BJ (cell line): Measurements from ENCODE around the gene HSBP1L1. TPM values are rescaled to one million over a fixed set of nuclear protein-coding genes. Genes with fewer than 3 reads are reported as not detected.

Experiments
- CTCF ChIA-PET: fragments of 350-600 bp; formaldehyde crosslinking; extraction: SDS; loops from one replicate; lab custom pipeline; 2021; ENCODE audit warnings: antibody characterized with exemption, inconsistent platforms; lab: Yijun Ruan, JAX
- POLR2A ChIA-PET: fragments of 300-600 bp; sonication (Branson Sonifier 250); formaldehyde crosslinking; extraction: SDS; loops from one replicate; lab custom pipeline; 2021; ENCODE audit warnings: antibody characterized with exemption; lab: Charles Lee
- DNase-seq: peaks from one replicate; pipeline ENCODE4 v3.0.0-alpha.2; 2011; ENCODE audit warnings: low read depth
- H3K27me3 ChIP-seq: 2 replicates; pipeline ENCODE4 v1.6.0; 2011; ENCODE audit warnings: low read length; ENCODE audit not compliant: control insufficient read depth, insufficient read depth
- H3K36me3 ChIP-seq: 2 replicates; pipeline ENCODE4 v1.5.1; 2011; ENCODE audit warnings: low read length; ENCODE audit not compliant: control insufficient read depth, insufficient read depth
- H3K4me3 ChIP-seq: 2 replicates; pipeline ENCODE4 v1.5.1; 2011; ENCODE audit warnings: low read depth, mild to moderate bottlenecking, control low read depth, low read length
- CTCF ChIP-seq: IDR thresholded peaks from 2 replicates; pipeline ENCODE4 v1.5.1; 2011; ENCODE audit warnings: low read depth, mild to moderate bottlenecking, control low read depth, inconsistent platforms, low read length, moderate library complexity; ENCODE audit not compliant: insufficient read depth
- polyA plus RNA-seq: library from polyadenylated mRNA; depleted of rRNA; stranded (reverse); fragments of >200 nt; gene quantifications from 2 replicates; pipeline ENCODE4 v1.2.3, GENCODE V29; 2011

Gene HSBP1L1
- polyA plus RNA-seq, 1 experiment = 19.1 TPM

DNA sequence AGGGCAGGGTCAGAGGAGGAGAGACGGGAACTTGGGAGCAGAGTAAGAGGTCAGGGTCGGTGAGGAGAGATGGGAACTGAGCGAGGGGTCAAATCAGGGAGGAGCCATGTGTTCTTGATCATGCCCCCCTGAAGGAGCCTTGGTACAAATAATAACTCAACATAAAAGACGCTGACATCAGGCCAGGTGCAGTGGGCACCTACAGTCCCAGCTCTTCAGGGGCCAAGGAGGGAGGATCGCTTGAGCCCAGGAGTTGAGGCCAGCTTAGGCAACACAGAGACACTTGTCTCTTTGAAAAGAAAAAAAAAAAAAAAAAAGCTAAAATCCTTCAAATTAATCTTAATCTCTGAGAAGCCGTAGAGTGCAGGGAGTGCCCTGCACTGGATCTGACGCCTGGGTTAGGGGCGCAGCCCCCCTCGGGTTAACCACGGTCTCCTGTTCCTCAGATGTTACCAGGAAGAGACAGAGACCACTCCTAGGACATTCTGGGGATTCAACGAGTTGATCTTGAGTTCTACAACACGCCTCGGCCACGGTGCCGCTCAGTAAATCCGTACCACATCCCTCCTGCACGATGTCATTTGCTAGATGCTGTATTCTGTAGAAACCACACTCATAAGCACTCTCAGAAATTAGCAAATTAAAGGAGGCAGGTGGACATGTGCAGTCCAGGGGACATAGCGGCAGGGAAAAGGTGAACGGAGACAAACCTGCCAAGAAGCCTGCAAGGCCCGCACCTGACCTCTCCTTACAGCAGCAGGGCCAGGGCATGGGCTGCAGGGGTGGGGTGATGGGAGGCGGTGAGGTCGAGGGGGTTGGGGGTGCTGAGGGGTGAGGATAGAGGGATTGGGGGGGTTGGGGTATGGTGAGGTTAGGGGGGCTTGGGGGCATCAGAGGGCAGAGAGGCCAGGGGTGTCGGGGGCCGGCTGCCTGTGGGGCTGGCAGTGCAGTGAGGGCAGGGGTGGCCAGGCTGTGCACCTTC is 42.2 kb upstream of the HSBP1L1 start:
- no peak for DNase-seq
- CTCF ChIA-PET = no interaction called here
- Histone ChIP-seq H3K36me3 (peaks cover 16% of the 10 kb centered on the region), H3K27me3 (no peaks in the 10 kb centered on the region), H3K4me3 (no peak overlapping the region)
- TF ChIP-seq CTCF = no peak
- POLR2A ChIA-PET = no interaction called here

DNA sequence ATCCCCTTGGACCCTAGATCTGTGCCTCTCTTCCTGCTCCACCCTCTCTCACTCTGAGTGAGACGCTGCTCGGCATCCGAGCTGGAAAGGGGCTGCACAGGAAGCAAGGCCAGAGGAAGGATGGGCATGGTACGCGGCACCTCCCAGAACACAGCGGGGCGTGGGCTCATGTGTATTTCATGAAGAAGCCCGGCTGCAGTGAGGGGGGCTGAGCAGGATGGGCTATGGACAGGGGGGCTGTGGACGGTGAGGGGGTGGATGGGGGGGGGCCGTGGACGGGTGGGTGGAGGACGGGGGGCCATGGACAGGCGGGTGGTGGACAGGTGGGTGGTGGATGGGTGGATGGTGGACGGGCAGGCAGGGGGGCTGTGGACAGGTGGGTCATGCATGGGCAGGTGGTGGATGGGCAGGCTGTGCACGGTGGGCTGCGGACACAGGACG is 41.5 kb upstream of the HSBP1L1 start:
- Histone ChIP-seq H3K36me3 (peaks cover 13% of the 10 kb centered on the region), H3K4me3 (no peak overlapping the region), H3K27me3 (no peaks in the 10 kb centered on the region)
- no peak for DNase-seq
- TF ChIP-seq CTCF = no peak
- ChIA-PET CTCF (no interaction called here), POLR2A (no interaction called here)

GRCh38 chr18:79923896-79924585 is 40.4 kb upstream of the HSBP1L1 start:
- peaks cover 18% of the 10 kb centered on the region for H3K36me3 ChIP-seq
- DNase-seq = no peak
- TF ChIP-seq CTCF = no peak
- H3K4me3 ChIP-seq = no peak overlapping the region
- no peaks in the 10 kb centered on the region for H3K27me3 ChIP-seq
- ChIA-PET POLR2A (no interaction called here), CTCF (interaction anchor here (1.4 kb wide), 1 partner anchor 10 kb away, joined by 4 read pairs; no protein-coding TSS in a partner anchor)

- Histone ChIP-seq H3K4me3 (no peak overlapping the region), H3K27me3 (no peaks in the 10 kb centered on the region), H3K36me3 (peaks cover 20% of the 10 kb centered on the region)
- CTCF ChIA-PET = interaction anchor here (1.4 kb wide), 1 partner anchor 9 kb away, joined by 4 read pairs; no protein-coding TSS in a partner anchor
- TF ChIP-seq CTCF = no peak
- DNase-seq = no peak
- POLR2A ChIA-PET = no interaction called here
Measured at GRCh38 chr18:79924814-79925731, 39.4 kb upstream of the HSBP1L1 start.
